GM19463 (cell line): ENCODE results near the gene TASOR2.

Experiments used
- ATAC-seq: cut with Tn5 transposase; IDR thresholded peaks from one replicate; pipeline ENCODE4 v1.9.1; 2021; ENCODE audit warnings: mild to moderate bottlenecking, moderate library complexity; ENCODE audit not compliant: unreplicated experiment

TASOR2 gene

DNA sequence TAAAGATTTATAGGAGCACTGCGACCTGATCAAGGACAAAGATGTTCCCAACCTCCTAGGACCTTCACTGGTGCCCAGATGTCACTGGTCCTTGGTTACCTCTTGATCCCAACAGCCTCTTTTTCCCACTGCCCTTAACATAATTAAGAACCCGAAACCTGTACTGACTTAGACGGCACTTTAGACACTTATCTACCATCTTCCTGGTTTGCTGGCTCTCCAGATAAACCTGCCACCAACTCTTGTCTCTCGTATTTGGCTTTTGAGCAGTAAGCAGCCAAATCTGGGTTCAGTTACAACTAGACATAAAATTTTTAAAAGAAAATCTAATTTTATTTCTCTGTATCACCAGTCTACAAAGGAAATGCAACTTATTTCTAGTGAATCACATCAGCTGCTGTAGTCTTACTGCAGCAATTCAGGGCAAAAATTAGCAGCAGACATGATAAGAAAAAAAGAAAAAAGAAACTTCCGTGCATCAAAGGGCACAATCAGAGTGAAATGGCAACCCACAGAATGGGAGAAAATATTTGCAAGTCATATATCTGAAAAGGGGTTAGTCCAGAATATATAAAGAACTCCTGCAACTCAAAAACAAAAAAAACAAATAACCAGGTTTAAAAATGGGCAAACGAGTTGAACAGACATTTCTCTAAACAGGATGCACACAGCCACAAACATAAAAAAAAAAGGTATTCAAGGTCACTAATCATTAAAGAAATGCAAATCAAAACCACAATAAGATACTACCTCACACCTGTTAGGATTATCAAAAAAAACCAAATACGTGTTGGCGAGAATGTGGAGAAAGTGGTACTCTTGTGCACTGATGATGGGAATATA, 27.7 kb upstream of the TASOR2 start:
- ATAC-seq = no peak

DNA sequence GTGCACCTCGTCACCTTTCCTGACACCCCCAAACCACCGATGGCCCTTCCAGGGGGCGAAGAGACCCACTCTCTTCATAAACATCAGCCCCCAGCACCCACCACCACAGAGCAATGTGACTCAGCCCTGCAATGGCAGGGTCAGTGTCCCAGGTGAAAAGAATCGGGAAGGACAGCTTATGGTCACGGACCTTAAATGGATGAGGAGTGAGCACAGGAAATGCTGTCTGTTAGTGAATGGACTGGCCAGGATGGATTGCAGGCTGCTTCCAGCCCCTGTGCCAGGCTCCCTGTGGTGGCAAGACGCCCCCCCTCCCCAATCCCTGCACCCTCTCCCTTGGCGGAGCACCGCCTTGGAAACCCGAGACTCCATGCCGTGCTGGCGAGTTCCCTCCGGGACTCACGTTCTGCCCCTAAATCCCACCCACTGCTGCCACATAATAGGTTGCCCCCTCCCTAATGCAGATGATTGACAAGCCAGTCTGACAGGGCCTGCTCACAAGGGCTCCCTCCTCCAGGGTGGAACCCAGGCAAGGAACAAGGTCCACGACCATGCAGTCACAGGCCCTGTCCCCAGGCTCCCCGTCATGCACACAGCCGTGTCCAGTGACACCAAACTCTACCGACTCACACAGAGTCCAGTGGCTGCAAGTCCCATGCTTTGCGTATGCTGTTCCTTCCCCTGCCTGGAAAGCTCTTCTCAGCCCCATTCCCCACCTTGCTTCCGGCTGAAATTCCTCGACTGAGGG, 25.6 kb upstream of the TASOR2 start:
- ATAC-seq = no peak

- peak; percentile 75 for ATAC-seq
These were observed 24.7 kb upstream of the TASOR2 start for GRCh38 chr10:5659702-5660528.

GRCh38 chr10:5661043-5661442, 23.6 kb upstream of the TASOR2 start:
- ATAC-seq = no peak

- ATAC-seq = no peak
These were observed 21.7 kb upstream of the TASOR2 start for GRCh38 chr10:5662708-5663579.

DNA sequence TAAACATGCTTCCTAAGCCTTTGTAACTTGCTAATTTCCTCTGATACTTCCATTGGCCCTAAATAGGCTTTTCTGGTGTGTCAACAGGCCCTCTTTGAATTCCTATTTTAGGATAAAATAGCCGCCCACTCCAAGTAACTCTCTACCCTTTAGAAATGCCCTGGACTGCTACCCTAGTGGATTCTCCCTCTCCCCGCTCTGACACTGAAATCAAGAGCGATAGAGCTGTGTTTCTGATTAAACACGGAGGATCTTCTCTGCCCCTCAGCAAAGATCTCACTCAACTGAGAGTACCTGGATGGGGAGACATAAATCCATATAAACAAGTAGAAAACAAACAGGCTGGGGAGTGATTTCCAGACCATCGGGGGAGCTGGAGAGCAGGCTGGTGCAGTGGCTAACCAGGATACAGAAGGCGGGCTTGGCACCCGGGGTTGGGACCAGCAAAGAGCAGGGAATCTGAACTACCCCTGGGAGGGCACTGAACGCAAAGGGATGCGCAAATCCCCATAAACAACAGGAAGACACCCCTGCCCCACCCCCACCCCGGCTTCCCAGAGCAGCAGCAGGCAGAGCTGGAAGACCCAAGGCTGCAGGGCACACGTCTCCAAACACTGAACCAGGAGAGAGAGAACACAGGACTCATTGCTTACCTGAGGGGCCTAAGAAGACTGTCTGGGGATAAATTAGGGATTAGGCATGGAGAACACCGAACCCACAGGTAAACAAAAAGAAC, 20.8 kb upstream of the TASOR2 start:
- ATAC-seq = no peak

- no peak for ATAC-seq
These were observed 19.1 kb upstream of the TASOR2 start for GRCh38 chr10:5665373-5666007.

- ATAC-seq = peak; percentile 83
These were observed 18.4 kb upstream of the TASOR2 start, which contains the start of gene ASB13 for GRCh38 chr10:5666008-5666840. Gene ASB13, minus strand, starts transcription at chr10:5666595. Its CDS starts 44 bp downstream, at chr10:5666551.

- no peak for ATAC-seq
These were observed 17.6 kb upstream of the TASOR2 start for GRCh38 chr10:5666841-5667630.

DNA sequence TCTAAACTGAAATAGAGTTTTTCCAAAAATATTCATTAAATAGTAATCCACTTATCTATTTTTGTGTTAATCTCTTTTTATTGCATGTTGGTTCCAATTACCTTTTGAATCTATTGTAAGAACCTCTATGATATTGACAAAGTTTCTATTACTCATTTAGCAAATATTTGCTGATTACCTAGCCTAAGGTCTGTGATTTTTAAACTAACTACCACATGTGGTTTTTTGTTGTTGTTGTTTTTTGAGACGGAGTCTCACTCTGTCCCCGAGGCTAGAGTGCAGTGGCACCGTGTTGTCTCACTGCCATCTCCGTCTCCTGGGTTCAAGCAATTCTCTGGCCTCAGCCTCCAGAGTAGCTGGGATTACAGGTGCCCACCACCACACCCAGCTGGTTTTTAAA, 16.2 kb upstream of the TASOR2 start:
- no peak for ATAC-seq

- ATAC-seq = no peak
These were observed 15.0 kb upstream of the TASOR2 start for GRCh38 chr10:5669604-5670003.

- ATAC-seq = no peak
These were observed 13.8 kb upstream of the TASOR2 start for GRCh38 chr10:5670662-5671375.

- no peak for ATAC-seq
These were observed 6.1 kb upstream of the TASOR2 start for GRCh38 chr10:5678397-5679036.

- no peak for ATAC-seq
These were observed 5.6 kb upstream of the TASOR2 start for GRCh38 chr10:5679037-5679435.

- no peak for ATAC-seq
These were observed 5.0 kb upstream of the TASOR2 start for GRCh38 chr10:5679606-5680005.

GRCh38 chr10:5681930-5682329, 2.7 kb upstream of the TASOR2 start:
- ATAC-seq = no peak
